Measurements from ENCODE around the gene CCNL2.

CCNL2 gene

GRCh38 chr1:1354271-1355247 lies 44.6 kb downstream of the CCNL2 start:
- no peak for DNase-seq

DNA sequence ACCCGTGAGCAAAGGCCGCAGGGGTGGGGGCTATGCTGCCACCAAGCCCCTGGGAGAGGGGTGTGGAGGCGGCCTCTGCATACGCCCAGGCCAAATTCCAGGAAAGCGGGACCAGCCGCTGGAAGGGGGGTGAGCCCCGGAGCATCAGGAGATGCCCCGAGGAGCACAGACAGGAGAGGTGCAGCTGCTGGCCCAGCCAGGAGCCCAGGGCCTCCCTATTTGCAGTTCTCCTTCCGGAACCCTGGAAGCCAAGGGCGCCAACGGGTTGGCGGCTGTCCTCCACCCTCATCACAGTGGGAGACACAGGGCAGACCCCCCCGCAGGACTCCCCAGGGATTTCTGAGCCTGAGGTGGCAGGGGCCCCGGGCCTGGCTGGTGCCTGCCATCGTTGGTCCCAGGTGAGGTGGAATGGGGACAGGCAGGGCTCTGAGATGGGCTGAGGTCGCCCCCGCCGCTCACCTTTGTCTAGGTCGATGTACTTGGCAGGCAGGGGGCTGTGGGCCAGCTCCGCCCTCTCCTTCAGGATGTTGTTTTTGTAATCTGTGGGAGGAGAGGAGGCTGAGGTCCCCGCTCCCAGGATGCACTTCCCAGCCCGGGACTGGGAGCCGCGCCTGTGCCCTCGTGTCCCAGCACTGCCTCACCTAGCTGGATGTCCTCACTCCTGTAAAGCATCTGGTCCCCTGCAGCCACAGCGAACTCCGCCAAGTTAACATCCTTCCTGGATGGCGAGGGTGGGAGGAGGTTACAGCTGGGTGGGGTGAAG lies 45.6 kb downstream of the CCNL2 start:
- DNase-seq = no peak

DNA sequence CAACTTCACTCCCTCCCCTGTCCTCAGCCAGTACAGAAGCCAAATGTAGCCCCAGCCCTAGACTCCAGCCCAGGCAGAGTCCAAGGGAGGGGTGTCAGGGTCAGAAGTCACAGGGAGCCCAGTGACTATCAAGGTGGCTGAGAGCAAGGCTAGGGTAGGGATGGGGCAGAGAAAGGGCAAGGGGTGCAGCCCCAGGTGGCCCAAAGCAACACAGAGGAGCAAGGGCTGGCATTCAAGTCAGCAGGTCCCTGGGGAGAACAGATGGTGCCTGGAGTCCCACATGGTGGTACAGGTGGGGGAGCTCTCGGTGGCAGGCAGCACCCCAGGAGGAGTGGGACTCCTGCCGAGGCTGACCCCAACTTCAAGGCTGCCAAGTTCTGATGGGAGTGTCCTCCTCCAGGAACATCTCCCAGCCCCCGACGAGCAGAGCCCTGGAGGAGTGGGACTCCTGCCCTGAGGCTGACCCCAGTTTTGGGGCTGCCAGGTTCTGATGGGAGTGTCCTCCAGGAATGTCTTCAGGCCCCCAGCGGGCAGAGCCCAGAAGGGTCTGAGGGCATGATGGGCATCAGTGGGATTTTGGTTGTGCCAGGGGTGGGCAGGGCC lies 46.2 kb downstream of the CCNL2 start:
- no peak for DNase-seq

GRCh38 chr1:1351511-1352427 lies 47.4 kb downstream of the CCNL2 start:
- no peak for DNase-seq

DNA sequence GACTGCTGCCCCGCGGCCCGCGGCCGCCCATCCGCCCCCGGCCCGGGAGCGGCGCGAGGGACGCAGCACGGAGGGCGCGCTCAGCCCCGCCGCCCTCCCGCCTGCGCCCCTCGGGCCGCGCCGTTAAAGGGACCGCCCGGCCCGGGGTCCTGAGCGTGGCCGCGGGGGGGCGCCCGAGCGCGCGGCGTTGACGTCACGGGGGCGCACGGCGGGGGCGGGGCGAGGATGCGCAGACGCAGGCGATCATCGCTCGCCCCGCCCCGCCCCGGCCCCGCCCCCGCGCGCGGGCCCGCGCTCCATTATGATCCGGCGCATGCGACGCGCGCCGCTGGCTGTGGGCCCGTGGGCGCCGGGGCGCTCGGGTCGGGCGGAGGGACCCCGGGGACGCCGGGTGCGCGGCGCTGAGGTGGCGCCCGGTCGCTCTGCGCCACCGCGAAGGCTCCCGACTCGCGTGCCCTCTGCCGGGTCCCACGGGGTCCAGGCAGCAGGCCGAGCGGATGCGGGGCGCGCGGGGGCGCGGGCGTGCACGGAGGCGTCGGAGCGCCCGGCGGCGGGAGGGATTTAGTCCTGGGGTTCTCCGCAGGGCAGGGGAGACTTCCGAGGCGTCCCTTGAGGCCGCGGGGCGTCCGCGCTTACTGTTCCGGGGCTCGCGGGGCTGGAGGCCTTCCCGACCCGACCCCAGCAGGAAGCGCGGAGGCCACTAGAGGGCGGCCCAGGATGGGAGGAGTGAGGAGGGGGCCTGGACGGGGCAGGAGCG lies 49.7 kb downstream of the CCNL2 start, which contains the start of gene DVL1:
DVL1 (minus strand) TSS at position 163 of the 757 bp plus-strand sequence. CDS start 353 bp downstream, outside the sequence.
- peak; percentile 57 for DNase-seq

DNA sequence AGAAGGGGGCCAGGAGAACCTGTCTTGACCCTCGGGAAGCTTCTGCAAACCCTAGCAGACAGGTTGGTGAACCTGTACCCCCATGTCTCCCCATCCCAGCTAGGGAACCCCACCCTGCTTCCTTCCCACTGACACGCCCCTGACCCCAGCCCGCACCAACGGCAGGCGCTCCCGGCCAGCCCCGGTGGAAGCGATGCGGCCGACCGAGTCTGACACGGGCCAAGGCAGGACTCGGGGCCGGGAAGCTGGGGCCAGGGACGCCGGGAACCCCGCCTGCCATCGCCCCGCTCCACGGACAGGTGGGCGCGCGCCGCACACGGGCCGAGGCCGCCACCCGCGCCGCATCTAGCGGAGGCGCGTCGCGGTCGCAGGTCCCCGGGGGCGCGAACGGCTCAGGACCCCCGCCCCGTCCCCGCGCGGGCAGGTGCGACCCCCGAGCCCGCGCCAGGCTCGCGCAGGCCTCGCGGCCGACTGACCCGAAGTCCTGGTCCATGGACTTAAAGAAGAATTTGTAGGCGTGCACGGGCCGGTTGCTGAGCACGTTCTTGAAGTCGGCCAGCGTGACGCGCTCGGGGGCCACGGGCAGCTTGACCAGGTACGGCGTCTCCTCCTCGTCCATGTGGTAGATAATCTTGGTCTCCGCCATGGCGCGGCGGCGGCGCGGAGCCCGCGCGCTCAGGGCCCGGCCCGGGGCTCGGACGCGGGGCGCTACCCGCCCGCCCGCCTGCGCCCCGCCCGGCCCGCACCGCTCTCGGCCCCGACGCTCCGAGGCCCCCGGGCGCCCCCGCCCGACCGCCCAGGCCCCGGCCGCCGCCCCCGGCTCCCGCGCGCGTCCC lies 50.5 kb downstream of the CCNL2 start:
- DNase-seq = no peak

DNA sequence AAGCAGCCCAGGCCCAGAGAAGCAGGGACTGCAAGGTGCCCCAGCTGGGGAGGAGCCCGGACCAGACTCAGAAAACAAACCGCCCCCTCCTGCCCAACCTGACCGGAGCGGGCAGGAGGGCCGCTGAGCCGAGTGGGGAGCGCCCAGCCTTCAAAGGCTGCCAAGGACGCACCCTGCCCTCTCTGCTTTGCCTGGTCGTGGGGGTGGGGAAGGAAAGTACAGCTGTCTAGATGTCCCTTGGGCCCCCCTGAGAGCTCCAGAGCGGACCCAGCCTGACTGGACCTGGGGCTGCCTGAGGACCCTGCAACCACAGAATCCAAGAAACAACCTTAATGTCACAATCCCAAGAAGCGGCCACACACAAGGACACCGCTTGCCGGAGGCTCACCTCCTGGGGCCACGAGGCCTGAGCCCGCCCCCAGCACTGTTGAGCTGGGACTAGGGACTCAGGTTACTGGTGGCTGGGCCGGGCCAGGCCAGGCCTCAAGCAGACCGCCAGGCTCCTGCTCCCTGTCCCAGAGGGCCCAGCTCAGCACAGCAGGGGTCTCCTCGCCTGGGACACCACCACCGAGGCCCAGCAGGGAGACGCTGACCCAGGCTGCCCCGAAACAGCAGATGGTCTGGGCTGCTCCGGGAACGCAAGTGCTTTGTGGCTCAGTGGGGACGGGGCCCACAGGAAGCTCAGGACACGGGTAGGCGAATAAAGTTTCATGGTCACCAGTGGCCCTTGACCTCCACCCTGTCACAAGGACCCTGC lies 51.3 kb downstream of the CCNL2 start:
- DNase-seq = no peak

GRCh38 chr1:1347026-1347595 lies 52.0 kb downstream of the CCNL2 start:
- DNase-seq = no peak

DNA sequence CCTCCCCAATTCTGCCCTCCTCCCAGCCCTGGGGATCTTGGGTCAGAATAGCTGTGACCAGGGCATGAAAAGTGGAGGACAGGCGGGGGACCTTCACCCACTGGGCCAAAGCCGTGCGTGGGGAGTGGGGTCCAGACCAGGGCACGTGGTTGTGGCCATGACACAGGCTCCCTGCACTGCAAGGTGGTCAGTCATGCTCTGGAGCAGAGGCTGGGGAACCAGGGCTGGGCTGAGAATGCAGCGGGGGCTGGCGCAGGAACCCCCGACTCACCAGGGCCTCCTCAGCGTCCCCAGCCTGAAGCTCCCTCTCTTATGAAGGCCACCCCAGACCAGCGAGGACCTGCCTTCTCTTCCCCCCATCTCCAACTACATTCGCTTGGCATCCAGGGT lies 52.6 kb downstream of the CCNL2 start:
- DNase-seq = no peak

DNA sequence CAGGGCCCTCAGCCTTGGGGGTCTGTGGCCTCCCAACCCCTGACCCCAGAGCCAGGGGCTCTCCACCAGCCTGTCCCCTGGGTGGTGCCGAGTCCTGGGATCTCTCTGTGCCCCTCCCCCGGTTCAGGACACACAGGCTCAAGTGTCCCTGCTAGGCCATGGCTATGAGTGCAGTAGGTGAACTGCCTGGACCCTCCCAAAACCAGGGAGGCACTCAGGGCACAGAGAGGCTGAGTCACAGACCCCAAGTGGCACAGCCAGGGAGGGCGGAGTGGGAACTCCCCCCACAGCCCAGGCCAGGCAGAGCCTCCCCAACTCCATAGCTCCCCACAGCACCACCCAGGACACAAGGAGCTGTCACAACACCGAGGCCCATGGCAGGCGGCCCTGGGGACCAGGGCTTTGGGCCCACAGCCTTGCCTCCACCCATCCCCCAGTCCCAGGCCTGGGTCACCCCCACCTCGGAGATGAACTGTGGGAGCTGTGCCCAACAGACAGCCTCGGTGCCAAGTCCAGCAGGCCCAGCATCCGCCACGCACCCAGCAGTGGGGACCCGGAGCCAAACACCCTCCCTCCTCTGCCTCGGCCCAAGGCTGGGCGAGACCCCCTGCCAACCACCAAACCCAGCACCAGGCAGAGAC lies 53.2 kb downstream of the CCNL2 start:
- DNase-seq = no peak

GRCh38 chr1:1345384-1345783 lies 53.8 kb downstream of the CCNL2 start:
- no peak for DNase-seq

- no peak for DNase-seq
Measured at GRCh38 chr1:1344655-1345361, 54.3 kb downstream of the CCNL2 start.

DNA sequence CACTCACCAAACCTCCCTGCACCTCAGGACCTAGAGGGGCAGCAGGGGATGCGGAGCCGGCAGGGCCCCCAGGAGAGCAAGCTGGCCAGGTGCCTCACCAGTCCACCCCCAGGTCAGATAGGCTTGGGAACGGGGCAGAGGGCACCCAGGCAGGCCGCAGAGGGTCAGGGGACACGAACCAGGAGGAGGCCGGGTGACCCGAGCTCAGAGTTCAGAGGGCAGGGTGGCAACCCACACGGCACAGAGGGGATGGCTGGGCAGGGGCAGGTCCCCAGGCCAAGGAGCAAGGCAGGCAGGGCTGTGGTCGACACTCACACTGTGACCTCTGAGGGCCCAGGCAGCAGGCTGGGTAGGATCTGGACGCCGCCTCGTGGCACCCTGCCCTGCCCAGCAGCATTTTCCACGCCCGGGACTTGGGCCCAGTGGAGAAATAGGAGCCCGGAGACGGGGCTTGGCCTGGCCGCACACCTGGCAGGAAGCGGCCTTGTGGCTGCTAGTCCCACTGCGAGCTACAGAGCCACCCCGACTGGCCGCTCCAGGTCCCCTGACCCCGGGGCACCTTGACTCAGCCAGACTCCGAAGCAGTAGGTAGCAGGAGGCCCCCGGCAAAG lies 55.2 kb downstream of the CCNL2 start:
- no peak for DNase-seq

- no peak for DNase-seq
Measured at GRCh38 chr1:1342584-1343115, 56.5 kb downstream of the CCNL2 start.

GRCh38 chr1:1342061-1342562 lies 57.0 kb downstream of the CCNL2 start:
- DNase-seq = no peak

DNA sequence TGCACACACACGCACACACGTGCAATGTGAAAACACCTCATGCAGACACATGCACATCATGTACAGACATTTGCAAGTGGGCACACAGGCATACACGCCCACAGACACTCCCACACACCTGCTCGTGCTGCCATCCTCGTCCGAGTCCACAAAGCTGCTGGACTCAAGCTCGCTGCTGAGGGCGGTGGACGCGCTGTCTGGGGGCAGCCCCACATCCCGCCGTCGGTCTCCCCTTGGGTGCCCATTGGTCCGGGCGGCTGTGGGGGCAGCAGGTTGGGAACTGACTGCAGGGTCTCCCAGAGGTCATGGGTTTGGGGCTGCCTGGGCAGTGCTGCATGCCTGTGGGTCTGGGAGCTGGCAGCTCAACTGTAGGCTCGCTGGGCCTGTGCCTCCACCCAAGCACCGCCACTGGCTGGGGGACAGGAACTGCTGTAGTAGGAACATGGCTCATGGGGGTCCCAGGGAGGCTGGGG lies 57.5 kb downstream of the CCNL2 start:
- DNase-seq = no peak
